Activated CD8-positive, alpha-beta T cell treated with anti-CD3 and anti-CD28 coated beads, Interleukin-2, amount 10 ng/mL, durations not matched to agents 7 days and 5 days (primary cell): ENCODE results near the gene TRAF3IP1. TPM values are rescaled to one million over a fixed set of nuclear protein-coding genes. Genes with fewer than 3 reads are reported as not detected.

Experiments used
- ATAC-seq: fragments of 150-1000 bp; cut with Tn5 transposase; one replicate; pipeline ENCODE4 v1.10.0; 2021; ENCODE audit warnings: moderate library complexity
- CTCF ChIA-PET: fragments of 350-600 bp; sonication (Branson Sonifier 250); formaldehyde crosslinking; loops from one replicate; lab custom pipeline; 2021; ENCODE audit warnings: antibody characterized with exemption; lab: Charles Lee
- POLR2A ChIA-PET: fragments of 350-600 bp; sonication (Branson Sonifier 250); formaldehyde crosslinking; loops from one replicate; lab custom pipeline; 2021; ENCODE audit warnings: antibody characterized with exemption; lab: Charles Lee
- DNase-seq: peaks from one replicate; pipeline ENCODE4 v3.0.0-alpha.2; 2020
- H3K27ac Mint-ChIP-seq: one replicate; pipeline ENCODE4 v1.8.0; 2021; ENCODE audit warnings: mild to moderate bottlenecking, mixed read lengths
- H3K27me3 Mint-ChIP-seq: one replicate; pipeline ENCODE4 v1.8.0; 2021; ENCODE audit warnings: low read depth, mixed read lengths
- H3K36me3 Mint-ChIP-seq: one replicate; pipeline ENCODE4 v1.8.0; 2021; ENCODE audit warnings: low read depth, mixed read lengths
- H3K4me1 Mint-ChIP-seq: one replicate; pipeline ENCODE4 v1.8.0; 2021; ENCODE audit warnings: low read depth, mixed read lengths
- H3K4me3 Mint-ChIP-seq: one replicate; pipeline ENCODE4 v1.8.0; 2021; ENCODE audit warnings: mild to moderate bottlenecking, mixed read lengths
- H3K9me3 Mint-ChIP-seq: one replicate; pipeline ENCODE4 v1.8.0; 2022; ENCODE audit warnings: mixed read lengths; ENCODE audit not compliant: insufficient read depth
- total RNA-seq, 2 experiments: library from RNA; stranded (reverse); gene quantifications; one replicate each; pipeline ENCODE4 v1.2.3, GENCODE V29; 2021

Gene TRAF3IP1
- total RNA-seq, 2 experiments from 2014 or later, result 7.1 to 7.5 TPM

- ATAC-seq (no peak), DNase-seq (no peak)
- no peaks in the 10 kb centered on the region for H3K9me3 Mint-ChIP-seq
- peaks cover 10% of the 10 kb centered on the region for H3K4me1 Mint-ChIP-seq
- H3K27me3 Mint-ChIP-seq, result no peaks in the 10 kb centered on the region
- ChIA-PET CTCF (interaction anchor here (1.8 kb wide), 1 partner anchor 17 kb away, joined by 5 read pairs; no protein-coding TSS in a partner anchor), POLR2A (no interaction called here)
- peaks cover 6% of the 10 kb centered on the region for H3K36me3 Mint-ChIP-seq
- H3K4me3 Mint-ChIP-seq, result no peak overlapping the region
- H3K27ac Mint-ChIP-seq, result no peak overlapping the region
These were observed 40.1 kb upstream of the TRAF3IP1 start for GRCh38 chr2:238280083-238280825.

- Mint-ChIP-seq H3K4me1 (peaks cover 22% of the 10 kb centered on the region), H3K27ac (no peak overlapping the region), H3K36me3 (no peaks in the 10 kb centered on the region), H3K9me3 (no peaks in the 10 kb centered on the region), H3K4me3 (no peak overlapping the region), H3K27me3 (no peaks in the 10 kb centered on the region)
- no peak for DNase-seq
- CTCF ChIA-PET, result interaction anchor here (1.8 kb wide), 1 partner anchor 19 kb away, joined by 5 read pairs; no protein-coding TSS in a partner anchor
- no peak for ATAC-seq
- POLR2A ChIA-PET, result no interaction called here
These were observed 38.4 kb upstream of the TRAF3IP1 start for GRCh38 chr2:238281826-238282480.

GRCh38 chr2:238282861-238283738 is 37.2 kb upstream of the TRAF3IP1 start:
- CTCF ChIA-PET, result interaction anchor here (1.4 to 4.3 kb wide), 2 partner anchors 19 to 313 kb away, joined by 3 to 19 read pairs; no protein-coding TSS in a partner anchor
- no peaks in the 10 kb centered on the region for H3K9me3 Mint-ChIP-seq
- DNase-seq, result no peak
- POLR2A ChIA-PET, result no interaction called here
- H3K27ac Mint-ChIP-seq, result no peak overlapping the region
- H3K4me3 Mint-ChIP-seq, result no peak overlapping the region
- no peak for ATAC-seq
- no peaks in the 10 kb centered on the region for H3K27me3 Mint-ChIP-seq
- peaks cover 30% of the 10 kb centered on the region for H3K4me1 Mint-ChIP-seq
- H3K36me3 Mint-ChIP-seq, result no peaks in the 10 kb centered on the region

GRCh38 chr2:238284802-238285515 is 35.4 kb upstream of the TRAF3IP1 start:
- H3K4me1 Mint-ChIP-seq, result peaks cover 39% of the 10 kb centered on the region
- no peaks in the 10 kb centered on the region for H3K36me3 Mint-ChIP-seq
- ATAC-seq, result no peak
- CTCF ChIA-PET, result interaction anchor here (4.3 kb wide), 1 partner anchor 21 kb away, joined by 19 read pairs; no protein-coding TSS in a partner anchor
- no peaks in the 10 kb centered on the region for H3K27me3 Mint-ChIP-seq
- no peak overlapping the region for H3K4me3 Mint-ChIP-seq
- DNase-seq, result no peak
- no peak overlapping the region for H3K27ac Mint-ChIP-seq
- POLR2A ChIA-PET, result no interaction called here
- no peaks in the 10 kb centered on the region for H3K9me3 Mint-ChIP-seq

- Mint-ChIP-seq H3K36me3 (no peaks in the 10 kb centered on the region), H3K9me3 (no peaks in the 10 kb centered on the region)
These were observed 34.6 kb upstream of the TRAF3IP1 start for GRCh38 chr2:238285653-238286082.

GRCh38 chr2:238286095-238286494 is 34.2 kb upstream of the TRAF3IP1 start:
- H3K4me3 Mint-ChIP-seq, result no peak overlapping the region
- H3K27ac Mint-ChIP-seq, result no peak overlapping the region
- no peaks in the 10 kb centered on the region for H3K36me3 Mint-ChIP-seq
- CTCF ChIA-PET, result interaction anchor here (4.3 kb wide), 1 partner anchor 22 kb away, joined by 19 read pairs; no protein-coding TSS in a partner anchor
- DNase-seq (no peak), ATAC-seq (no peak)
- H3K4me1 Mint-ChIP-seq, result peaks cover 42% of the 10 kb centered on the region
- no peaks in the 10 kb centered on the region for H3K27me3 Mint-ChIP-seq
- POLR2A ChIA-PET, result no interaction called here
- no peaks in the 10 kb centered on the region for H3K9me3 Mint-ChIP-seq

More at GRCh38 chr2:238285653-238286082, 34.6 kb upstream of the TRAF3IP1 start:
- no peak overlapping the region for H3K4me3 Mint-ChIP-seq
- H3K4me1 Mint-ChIP-seq, result peaks cover 43% of the 10 kb centered on the region
- ChIA-PET POLR2A (no interaction called here), CTCF (interaction anchor here (4.3 kb wide), 1 partner anchor 22 kb away, joined by 19 read pairs; no protein-coding TSS in a partner anchor)
- ATAC-seq (no peak), DNase-seq (no peak)
- H3K27me3 Mint-ChIP-seq, result no peaks in the 10 kb centered on the region
- no peak overlapping the region for H3K27ac Mint-ChIP-seq

GRCh38 chr2:238286551-238286950 is 33.8 kb upstream of the TRAF3IP1 start:
- H3K4me1 Mint-ChIP-seq, result peaks cover 39% of the 10 kb centered on the region
- POLR2A ChIA-PET, result no interaction called here
- peak overlapping the region; percentile 81 for H3K4me3 Mint-ChIP-seq
- H3K9me3 Mint-ChIP-seq, result no peaks in the 10 kb centered on the region
- DNase-seq (no peak), ATAC-seq (no peak)
- no peaks in the 10 kb centered on the region for H3K27me3 Mint-ChIP-seq
- no peaks in the 10 kb centered on the region for H3K36me3 Mint-ChIP-seq
- CTCF ChIA-PET, result interaction anchor here (4.3 kb wide), 1 partner anchor 23 kb away, joined by 19 read pairs; no protein-coding TSS in a partner anchor
- H3K27ac Mint-ChIP-seq, result no peak overlapping the region

GRCh38 chr2:238286987-238287736 is 33.2 kb upstream of the TRAF3IP1 start:
- H3K4me1 Mint-ChIP-seq, result peaks cover 37% of the 10 kb centered on the region
- no peak for ATAC-seq
- CTCF ChIA-PET, result interaction anchor here (4.3 kb wide), 1 partner anchor 23 kb away, joined by 19 read pairs; no protein-coding TSS in a partner anchor

GRCh38 chr2:238287737-238288649 is 32.3 kb upstream of the TRAF3IP1 start, which contains the start of gene PER2:
TSS of gene PER2 (minus strand) at chr2:238288610. CDS start at chr2:238277936, 10,674 bp downstream.
- Mint-ChIP-seq H3K4me3 (peak within 1 kb of the TSS; percentile 91), H3K27me3 (no peaks in the 10 kb centered on the region), H3K36me3 (no peaks in the 10 kb centered on the region), H3K4me1 (peaks cover 36% of the 10 kb centered on the region), H3K27ac (peak within 1 kb of the TSS; percentile 99), H3K9me3 (no peaks in the 10 kb centered on the region)
- DNase-seq (peak; percentile 29), ATAC-seq (peak; percentile 48)
- POLR2A ChIA-PET, result interaction anchor here (0.6 to 1.9 kb wide), 3 partner anchors 23 to 285 kb away, joined by 3 to 6 read pairs (median 3); no protein-coding TSS in a partner anchor
- CTCF ChIA-PET, result no interaction called here

More at GRCh38 chr2:238286987-238287736, 33.2 kb upstream of the TRAF3IP1 start:
- DNase-seq, result no peak
- no peaks in the 10 kb centered on the region for H3K9me3 Mint-ChIP-seq
- POLR2A ChIA-PET, result interaction anchor here (1.2 to 1.9 kb wide), 2 partner anchors 22 to 23 kb away, joined by 3 to 6 read pairs; no protein-coding TSS in a partner anchor
- no peaks in the 10 kb centered on the region for H3K27me3 Mint-ChIP-seq
- H3K36me3 Mint-ChIP-seq, result no peaks in the 10 kb centered on the region
- peak overlapping the region; percentile 81 for H3K4me3 Mint-ChIP-seq
- peak overlapping the region; percentile 81 for H3K27ac Mint-ChIP-seq
